Stimulated activated CD8-positive, alpha-beta memory T cell treated with anti-CD3 and anti-CD28 coated beads, Interleukin-12 subunit alpha, Interleukin-12 subunit beta, amount 100 ng/mL, for 1 hour (primary cell): ENCODE results near the gene RBBP6.
"Not testable (repeated sequence)": the region's sequence is repeated elsewhere in the genome, so short reads cannot be mapped to it uniquely, and the experiment has no call there.

ENCODE experiments used
- DNase-seq: peaks from one replicate; pipeline ENCODE4 v3.0.0-alpha.2; 2020; ENCODE audit warnings: low read depth

Gene RBBP6

DNA sequence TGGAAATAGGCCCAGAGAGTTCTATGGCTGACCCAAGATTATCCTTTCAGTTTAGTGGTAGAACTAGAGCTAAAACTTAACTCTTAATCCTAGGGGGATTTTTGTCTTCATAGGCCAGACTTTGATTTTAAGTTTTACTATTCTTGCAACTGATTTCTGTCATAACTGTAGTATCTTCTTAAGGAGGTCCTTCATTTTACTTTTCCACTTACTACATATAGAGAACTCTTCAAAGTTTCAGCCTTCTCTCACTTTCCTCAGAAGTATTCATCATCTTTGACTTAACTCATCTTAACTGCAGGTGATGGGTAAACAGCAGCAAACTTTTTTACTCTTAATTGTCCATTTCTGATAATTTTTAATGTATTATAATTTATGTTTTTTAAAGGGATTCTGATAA, 23.4 kb downstream of the RBBP6 start:
- no peak for DNase-seq

DNA sequence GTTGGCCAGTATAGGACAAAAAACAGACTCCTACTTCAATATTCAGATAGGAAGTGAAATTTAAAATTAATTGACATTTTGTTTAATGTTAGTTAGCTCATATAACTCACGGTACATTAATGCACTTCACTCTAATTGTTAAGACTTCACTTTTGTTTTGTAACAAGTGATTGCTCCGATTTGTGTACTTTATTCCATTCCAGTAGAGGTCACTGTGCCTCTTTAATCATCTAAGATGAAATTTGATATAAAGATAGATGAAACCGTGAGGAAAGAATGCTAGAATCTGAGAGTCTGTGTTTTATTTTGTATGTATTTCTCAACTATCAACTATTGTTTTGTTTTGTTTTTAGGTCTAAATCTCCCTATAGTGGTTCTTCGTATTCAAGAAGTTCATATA, 29.0 kb downstream of the RBBP6 start:
- no peak for DNase-seq

DNA sequence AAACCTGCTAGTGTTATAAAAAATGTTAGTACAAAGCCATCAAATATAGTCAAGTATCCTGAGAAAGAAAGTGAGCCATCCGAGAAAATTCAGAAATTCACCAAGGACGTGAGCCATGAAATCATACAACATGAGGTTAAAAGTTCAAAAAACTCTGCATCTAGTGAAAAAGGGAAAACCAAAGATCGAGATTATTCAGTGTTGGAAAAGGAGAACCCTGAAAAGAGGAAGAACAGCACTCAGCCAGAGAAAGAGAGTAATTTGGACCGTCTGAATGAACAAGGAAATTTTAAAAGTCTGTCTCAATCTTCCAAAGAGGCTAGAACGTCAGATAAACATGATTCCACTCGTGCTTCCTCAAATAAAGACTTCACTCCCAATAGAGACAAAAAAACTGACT, 31.7 kb downstream of the RBBP6 start:
- DNase-seq: no peak

GRCh38 chr16:24572069-24572468, 32.7 kb downstream of the RBBP6 start:
- DNase-seq: no peak

GRCh38 chr16:24573141-24573540, 33.8 kb downstream of the RBBP6 start:
- DNase-seq: no peak

GRCh38 chr16:24574515-24575485, 35.4 kb downstream of the RBBP6 start:
- not testable (repeated sequence) for DNase-seq

DNA sequence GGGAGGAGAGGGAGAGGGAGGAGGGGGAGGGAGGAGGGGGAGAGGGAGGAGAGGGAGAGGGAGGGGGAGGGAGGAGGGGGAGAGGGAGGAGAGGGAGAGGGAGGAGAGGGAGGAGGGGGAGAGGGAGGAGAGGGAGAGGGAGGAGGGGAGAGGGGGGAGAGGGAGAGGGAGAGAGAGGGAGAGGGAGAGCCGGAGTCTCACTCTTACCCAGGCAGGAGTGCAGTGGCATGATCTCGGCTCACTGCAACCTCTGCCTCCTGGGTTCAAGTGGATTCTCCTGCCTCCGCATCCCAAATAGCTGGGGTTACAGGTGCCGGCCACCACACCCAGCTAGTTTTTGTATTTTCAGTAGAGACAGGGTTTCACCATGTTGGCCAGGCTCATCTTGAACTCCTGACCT, 36.4 kb downstream of the RBBP6 start:
- DNase-seq: not testable (repeated sequence)

DNA sequence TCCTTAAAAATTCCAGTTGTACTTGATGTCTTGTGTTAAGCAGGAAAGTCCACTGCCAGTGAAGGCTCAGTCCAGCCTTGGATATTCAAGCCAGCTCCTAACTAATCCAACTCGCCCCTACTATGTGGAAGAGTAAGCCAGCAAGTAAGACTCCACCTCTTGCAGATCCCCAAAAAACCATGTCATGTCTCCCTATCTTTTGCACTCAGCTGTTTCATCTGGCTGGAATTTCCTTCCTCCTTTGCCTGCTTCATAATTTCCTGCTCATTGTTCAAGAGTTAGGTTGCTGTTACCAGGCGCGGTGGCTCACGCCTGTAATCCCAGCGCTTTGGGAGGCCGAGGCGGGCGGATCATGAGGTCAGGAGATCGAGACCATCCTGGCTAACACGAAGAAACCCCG, 37.8 kb downstream of the RBBP6 start:
- DNase-seq: no peak

GRCh38 chr16:24580665-24581064, 41.3 kb downstream of the RBBP6 start:
- no peak for DNase-seq

GRCh38 chr16:24583494-24583893, 44.1 kb downstream of the RBBP6 start:
- no peak for DNase-seq

DNA sequence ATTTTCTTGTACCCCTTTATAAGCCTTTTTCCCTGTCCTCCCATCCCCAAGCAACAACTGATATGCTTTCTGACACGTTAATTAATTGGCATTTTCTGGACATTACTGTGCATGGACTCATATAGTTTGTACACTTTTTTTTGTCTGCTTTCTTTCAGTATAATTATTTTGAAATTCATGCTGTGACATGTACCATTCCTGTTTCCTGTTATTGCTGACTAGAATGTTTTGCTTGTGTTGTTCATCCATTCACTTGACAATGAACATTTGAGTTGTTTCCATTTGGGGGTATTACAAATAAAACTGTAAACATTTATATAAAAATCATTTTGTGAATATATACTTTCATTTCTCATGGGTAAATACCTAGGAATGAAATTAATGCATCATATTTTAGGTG, 50.6 kb downstream of the RBBP6 start:
- DNase-seq: no peak

DNA sequence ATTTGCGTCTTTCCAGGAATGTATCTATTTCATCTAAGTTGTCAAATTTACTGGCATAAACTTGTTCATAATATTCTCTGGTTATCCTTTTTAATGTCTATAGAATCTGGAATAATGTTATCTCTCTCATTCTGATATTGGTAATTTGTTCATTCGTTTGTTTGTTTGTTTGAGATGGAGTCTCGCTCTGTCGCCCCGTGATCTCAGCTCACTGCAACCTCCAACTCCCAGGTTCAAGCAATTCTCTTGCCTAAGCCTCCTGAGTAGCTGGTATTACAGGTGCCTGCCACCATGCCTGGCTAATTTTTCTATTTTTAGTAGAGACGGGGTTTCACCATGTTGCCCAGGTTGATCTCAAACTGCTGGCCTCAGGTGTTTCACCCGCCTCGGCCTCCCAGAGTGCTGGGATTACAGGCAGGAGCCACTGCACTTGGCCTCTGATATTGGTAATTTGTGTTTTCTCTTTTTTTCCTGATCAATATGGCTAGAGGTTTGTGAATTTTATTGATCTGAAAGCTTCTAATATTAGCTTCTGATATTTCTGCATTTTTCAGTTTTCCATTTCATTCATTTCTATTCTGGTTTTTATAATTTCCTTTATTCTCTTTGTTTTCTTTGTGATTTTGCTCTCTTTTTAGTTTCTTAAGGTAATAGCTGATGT, 59.5 kb downstream of the RBBP6 start:
- no peak for DNase-seq

DNA sequence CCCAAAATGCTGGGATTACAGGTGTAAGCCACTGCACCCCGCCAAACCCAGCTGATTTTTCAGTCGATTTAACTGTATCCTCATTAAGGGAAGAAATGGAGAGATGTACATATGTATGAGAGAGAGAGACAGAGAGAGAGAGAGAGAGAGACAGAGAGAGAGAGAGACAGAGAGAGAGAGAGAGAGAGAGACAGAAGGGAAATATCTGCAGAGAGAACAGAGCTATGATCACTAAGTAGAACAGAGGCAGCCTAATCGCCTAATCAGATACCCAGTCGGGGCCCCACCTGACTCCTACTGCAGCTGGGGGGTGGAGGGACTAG, 70.0 kb downstream of the RBBP6 start:
- no peak for DNase-seq

DNA sequence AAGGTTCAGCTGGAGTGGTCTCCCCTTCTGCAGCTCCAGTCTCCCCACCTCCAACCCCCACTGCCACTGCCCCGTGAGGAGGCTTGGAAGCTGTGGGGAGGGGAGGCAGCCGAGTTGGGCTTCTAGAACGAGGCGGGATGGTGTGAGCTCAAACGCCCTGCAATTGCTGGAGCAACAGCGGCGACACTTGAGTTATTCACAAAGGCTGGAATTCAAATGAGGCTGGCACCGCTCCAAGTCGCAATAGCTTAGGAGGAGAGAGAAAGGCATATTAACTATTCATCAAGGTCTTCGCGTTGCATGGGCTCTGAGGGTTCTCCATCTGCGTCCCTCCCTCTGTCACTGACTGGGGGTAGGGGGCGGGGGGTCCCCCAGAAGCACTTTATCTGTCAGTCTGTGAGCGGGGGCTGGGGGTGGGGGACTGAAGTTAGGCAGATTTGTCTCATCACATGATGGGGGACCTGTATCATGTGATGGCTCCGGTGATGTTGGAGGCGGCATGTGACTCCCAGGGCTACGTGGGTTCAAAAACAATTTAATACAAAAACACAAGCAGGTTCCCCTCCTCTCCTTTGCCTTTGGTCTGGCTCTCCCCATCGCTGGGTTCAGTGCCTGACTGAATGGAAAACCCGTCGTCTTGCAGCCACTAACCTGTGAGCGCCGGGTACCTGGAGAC, 70.5 kb downstream of the RBBP6 start:
- DNase-seq: no peak

DNA sequence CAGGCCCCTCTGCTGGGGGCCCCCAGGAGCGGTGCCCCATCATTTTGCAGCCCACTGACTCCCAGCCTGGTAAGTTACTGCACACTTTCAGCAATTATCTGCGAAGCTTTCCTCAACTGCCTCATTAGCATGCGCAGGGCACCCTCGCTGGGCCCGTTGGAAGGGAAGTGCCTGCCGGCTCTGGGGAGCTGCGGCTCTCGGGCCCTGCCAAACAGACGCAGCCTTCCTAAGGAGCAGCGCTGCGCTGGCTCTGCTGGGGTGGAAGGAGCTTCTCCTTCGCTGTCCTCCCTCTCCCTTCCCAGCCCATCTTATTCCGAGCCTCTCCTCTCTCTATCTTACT, 71.0 kb downstream of the RBBP6 start:
- DNase-seq: no peak

GRCh38 chr16:24611310-24611709, 71.9 kb downstream of the RBBP6 start:
- no peak for DNase-seq

DNA sequence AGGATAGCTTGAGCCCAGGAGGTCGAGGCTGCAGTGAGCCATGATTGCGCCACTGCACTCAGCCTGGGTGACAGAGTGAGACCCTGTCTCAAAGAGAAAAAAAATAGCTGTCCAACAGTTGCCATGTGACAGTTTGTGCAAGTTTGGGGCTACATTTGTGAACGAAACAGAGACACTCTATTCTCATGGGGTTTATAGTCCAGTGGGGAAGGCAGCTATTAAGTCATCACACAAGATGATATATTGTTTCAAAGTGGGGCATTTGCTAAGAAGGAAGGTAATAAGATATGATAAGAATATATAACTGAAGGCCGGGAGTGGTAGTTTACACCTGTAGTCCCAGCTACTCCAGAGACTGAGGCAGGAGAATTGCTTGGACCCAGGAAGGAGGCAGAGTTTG, 73.3 kb downstream of the RBBP6 start:
- no peak for DNase-seq

GRCh38 chr16:24613267-24613666, 73.9 kb downstream of the RBBP6 start:
- DNase-seq: not testable (repeated sequence)

- DNase-seq: no peak
Measured at GRCh38 chr16:24617502-24617901, 78.1 kb downstream of the RBBP6 start.
